GM21528 (cell line): ENCODE results near the gene ZBTB12.
"Not testable (repeated sequence)": the region's sequence is repeated elsewhere in the genome, so short reads cannot be mapped to it uniquely, and the experiment has no call there.

Experiments used
- ATAC-seq: cut with Tn5 transposase; IDR thresholded peaks from one replicate; pipeline ENCODE4 v1.9.1; 2021; ENCODE audit warnings: mild to moderate bottlenecking, moderate library complexity; ENCODE audit not compliant: unreplicated experiment, low FRiP score

ZBTB12 gene

GRCh38 chr6:31901953-31902643 is at the start of gene ZBTB12:
ZBTB12 (minus strand) TSS chr6:31902086; CDS start chr6:31901305, 781 bp downstream.
- peak; percentile 48 for ATAC-seq

- ATAC-seq, result no peak
Observed at GRCh38 chr6:31949926-31950548, 48.2 kb upstream of the ZBTB12 start.

GRCh38 chr6:31948753-31949413 is 47.0 kb upstream of the ZBTB12 start:
- ATAC-seq, result no peak

- ATAC-seq, result no peak
Observed at GRCh38 chr6:31948306-31948705, 46.4 kb upstream of the ZBTB12 start.

GRCh38 chr6:31947864-31948263 is 46.0 kb upstream of the ZBTB12 start:
- no peak for ATAC-seq

GRCh38 chr6:31947070-31947675 is 45.3 kb upstream of the ZBTB12 start:
- no peak for ATAC-seq

GRCh38 chr6:31946370-31946885 is 44.5 kb upstream of the ZBTB12 start:
- no peak for ATAC-seq

GRCh38 chr6:31945507-31946369 is 43.9 kb upstream of the ZBTB12 start, which contains the start of gene CFB:
CFB (plus strand) TSS chr6:31946095; CDS start chr6:31946222, 127 bp downstream.
- no peak for ATAC-seq

GRCh38 chr6:31945154-31945506 is 43.2 kb upstream of the ZBTB12 start:
- no peak for ATAC-seq

- no peak for ATAC-seq
Observed at GRCh38 chr6:31943742-31944141, 41.9 kb upstream of the ZBTB12 start.

- no peak for ATAC-seq
Observed at GRCh38 chr6:31940256-31940664, 38.4 kb upstream of the ZBTB12 start.

GRCh38 chr6:31935823-31936222 is 33.9 kb upstream of the ZBTB12 start:
- ATAC-seq, result no peak

GRCh38 chr6:31935021-31935420 is 33.1 kb upstream of the ZBTB12 start:
- no peak for ATAC-seq

GRCh38 chr6:31933537-31933936 is 31.7 kb upstream of the ZBTB12 start:
- ATAC-seq, result no peak

GRCh38 chr6:31932137-31932536 is 30.3 kb upstream of the ZBTB12 start:
- ATAC-seq, result not testable (repeated sequence)

GRCh38 chr6:31930962-31931361 is 29.1 kb upstream of the ZBTB12 start:
- no peak for ATAC-seq

GRCh38 chr6:31928672-31928939 is 26.7 kb upstream of the ZBTB12 start:
- no peak for ATAC-seq

GRCh38 chr6:31927863-31928671 is 26.2 kb upstream of the ZBTB12 start:
- ATAC-seq, result no peak

- ATAC-seq, result no peak
Observed at GRCh38 chr6:31927242-31927862, 25.5 kb upstream of the ZBTB12 start, which contains the start of gene C2. C2 (plus strand) TSS chr6:31927717; CDS start chr6:31927753, 36 bp downstream.
